ENCODE results near the gene NAMPT.

Gene NAMPT

DNA sequence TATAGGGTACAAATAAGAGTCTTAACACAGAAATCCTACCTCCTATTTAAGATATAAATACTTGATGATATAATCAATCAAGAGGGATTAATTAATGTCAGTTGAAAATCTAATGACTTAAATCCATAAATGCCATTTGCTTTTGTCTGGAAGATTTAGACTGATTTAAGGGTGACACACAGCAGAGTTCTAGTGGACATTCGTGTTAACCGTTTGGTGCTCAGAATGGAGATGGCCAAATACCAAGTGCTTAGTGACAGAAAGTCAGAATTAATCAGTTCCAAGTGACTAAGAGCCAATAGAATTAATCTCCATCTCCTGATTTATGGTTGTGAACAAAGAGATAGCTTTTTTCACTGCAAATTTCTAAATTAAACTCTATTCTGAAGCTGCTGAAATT is 36.2 kb downstream of the NAMPT start:
- Histone ChIP-seq H3K9me3 (peaks cover 40% of the 10 kb centered on the region), H3K4me3 (ENCODE audit: low read depth in 1 of 2, low read length in 1 of 2) (no peak overlapping the region), H3K27ac (peak overlapping the region; percentile 75), H3K27me3 (no peaks in the 10 kb centered on the region), H3K36me3 (peaks cover 70% of the 10 kb centered on the region), H3K4me1 (ENCODE audit: control insufficient read depth in 1 of 2, insufficient read depth in 1 of 2, low read depth in 1 of 2, low read length in 1 of 2) (peaks cover 4 to 28% of the 10 kb centered on the region in 2 experiments)
- TF ChIP-seq, protein P1, sequence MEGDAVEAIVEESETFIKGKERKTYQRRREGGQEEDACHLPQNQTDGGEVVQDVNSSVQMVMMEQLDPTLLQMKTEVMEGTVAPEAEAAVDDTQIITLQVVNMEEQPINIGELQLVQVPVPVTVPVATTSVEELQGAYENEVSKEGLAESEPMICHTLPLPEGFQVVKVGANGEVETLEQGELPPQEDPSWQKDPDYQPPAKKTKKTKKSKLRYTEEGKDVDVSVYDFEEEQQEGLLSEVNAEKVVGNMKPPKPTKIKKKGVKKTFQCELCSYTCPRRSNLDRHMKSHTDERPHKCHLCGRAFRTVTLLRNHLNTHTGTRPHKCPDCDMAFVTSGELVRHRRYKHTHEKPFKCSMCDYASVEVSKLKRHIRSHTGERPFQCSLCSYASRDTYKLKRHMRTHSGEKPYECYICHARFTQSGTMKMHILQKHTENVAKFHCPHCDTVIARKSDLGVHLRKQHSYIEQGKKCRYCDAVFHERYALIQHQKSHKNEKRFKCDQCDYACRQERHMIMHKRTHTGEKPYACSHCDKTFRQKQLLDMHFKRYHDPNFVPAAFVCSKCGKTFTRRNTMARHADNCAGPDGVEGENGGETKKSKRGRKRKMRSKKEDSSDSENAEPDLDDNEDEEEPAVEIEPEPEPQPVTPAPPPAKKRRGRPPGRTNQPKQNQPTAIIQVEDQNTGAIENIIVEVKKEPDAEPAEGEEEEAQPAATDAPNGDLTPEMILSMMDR (IDR thresholded peaks at IDR 0.05) = no peak

DNA sequence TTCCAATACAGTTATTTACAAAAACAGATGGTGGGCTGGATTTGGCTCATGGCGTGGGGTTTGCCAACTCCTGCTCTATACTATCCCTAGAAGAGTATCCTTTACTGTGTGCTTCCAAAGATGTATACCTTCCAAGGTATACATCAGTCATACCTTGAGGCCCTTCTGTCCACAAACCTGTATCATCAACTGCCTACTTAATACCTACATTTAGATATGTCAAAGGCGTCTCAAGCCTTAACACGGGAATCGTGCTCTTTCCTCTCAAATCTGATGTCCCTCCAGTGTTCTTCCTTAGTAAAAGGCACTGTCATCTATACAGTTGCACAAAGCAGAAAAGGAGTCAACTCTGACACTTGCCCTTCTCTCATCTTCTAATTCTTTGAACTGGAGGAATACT is 36.9 kb downstream of the NAMPT start:
- H3K36me3 ChIP-seq = peaks cover 62% of the 10 kb centered on the region
- no peaks in the 10 kb centered on the region for H3K27me3 ChIP-seq
- H3K27ac ChIP-seq = peak overlapping the region; percentile 75
- H3K9me3 ChIP-seq = peaks cover 33% of the 10 kb centered on the region
- TF ChIP-seq, protein P1 (IDR thresholded peaks at IDR 0.05) = no peak
- H3K4me1 ChIP-seq (ENCODE audit: control insufficient read depth in 1 of 2, insufficient read depth in 1 of 2, low read depth in 1 of 2, low read length in 1 of 2) = peaks cover 0 to 20% of the 10 kb centered on the region in 2 experiments
- H3K4me3 ChIP-seq (ENCODE audit: low read depth in 1 of 2, low read length in 1 of 2) = no peak overlapping the region

DNA sequence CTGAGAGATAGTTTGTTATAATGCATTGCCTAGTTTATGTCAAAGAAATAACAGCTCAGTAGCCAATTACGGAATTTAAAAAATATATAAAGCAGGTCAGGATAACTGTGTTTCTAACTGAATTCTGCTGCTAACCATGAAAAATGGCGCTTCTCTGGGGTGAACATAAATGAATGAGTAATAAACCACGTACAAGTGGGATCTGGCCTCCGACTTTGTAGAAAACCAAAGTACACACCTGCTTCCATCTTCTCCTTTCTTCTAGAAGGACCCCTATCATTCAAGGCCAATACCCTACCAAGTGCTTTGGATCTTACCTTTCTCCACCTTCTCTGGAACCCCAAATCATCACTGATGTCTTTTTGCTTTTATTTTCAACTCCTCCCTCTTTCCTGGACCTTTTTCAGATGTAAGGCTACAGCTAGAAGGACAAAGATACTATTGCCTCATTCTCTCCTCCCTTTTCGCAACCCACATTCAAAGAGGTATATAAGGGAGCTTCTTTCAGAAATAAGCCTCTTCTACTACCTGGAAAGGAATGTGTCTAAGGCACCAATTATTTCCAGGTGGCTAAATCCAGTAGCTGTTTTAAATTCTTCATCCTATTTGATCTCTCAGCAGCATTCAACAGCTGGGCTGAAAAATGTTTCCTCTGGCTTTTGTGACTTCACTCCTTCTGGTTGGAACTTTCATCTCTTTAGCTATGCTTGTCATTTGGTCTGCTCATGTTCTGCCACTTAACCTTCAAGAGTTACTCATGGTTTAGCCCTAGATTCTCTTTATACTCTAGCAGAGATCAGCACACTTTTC is 37.7 kb downstream of the NAMPT start:
- TF ChIP-seq, protein P1 (IDR thresholded peaks at IDR 0.05) = no peak
- Histone ChIP-seq H3K36me3 (peaks cover 55% of the 10 kb centered on the region), H3K4me1 (ENCODE audit: control insufficient read depth in 1 of 2, insufficient read depth in 1 of 2, low read depth in 1 of 2, low read length in 1 of 2) (peaks cover 0 to 13% of the 10 kb centered on the region in 2 experiments), H3K9me3 (peaks cover 26% of the 10 kb centered on the region), H3K4me3 (ENCODE audit: low read depth in 1 of 2, low read length in 1 of 2) (no peak overlapping the region), H3K27ac (peak overlapping the region; percentile 75), H3K27me3 (no peaks in the 10 kb centered on the region)

DNA sequence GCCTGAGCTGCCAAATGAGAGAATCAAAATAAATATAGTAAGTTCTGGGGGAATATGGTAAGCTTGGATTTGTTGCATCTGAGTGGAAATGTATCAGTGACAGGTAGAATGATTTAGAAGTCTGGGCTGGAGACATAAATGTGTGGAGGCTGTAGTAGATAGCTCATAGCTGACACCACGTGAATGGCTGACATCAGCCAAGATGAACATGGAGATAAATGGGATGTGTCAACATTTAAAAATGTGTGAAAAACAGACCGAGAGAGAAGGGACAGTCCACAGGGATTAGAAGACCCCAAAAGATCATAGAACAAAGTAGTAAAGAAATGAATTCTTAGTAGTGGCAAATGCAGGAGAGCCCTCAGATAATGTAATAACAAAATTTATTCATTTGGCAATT is 40.9 kb downstream of the NAMPT start:
- peak overlapping the region; percentile 20 for H3K27ac ChIP-seq
- H3K9me3 ChIP-seq = peaks cover 9% of the 10 kb centered on the region
- no peak overlapping the region for H3K4me3 ChIP-seq (ENCODE audit: low read depth in 1 of 2, low read length in 1 of 2)
- H3K4me1 ChIP-seq (ENCODE audit: control insufficient read depth in 1 of 2, insufficient read depth in 1 of 2, low read depth in 1 of 2, low read length in 1 of 2) = no peaks in the 10 kb centered on the region
- H3K36me3 ChIP-seq = peaks cover 23% of the 10 kb centered on the region
- no peaks in the 10 kb centered on the region for H3K27me3 ChIP-seq
- TF ChIP-seq, protein P1 (IDR thresholded peaks at IDR 0.05) = no peak

DNA sequence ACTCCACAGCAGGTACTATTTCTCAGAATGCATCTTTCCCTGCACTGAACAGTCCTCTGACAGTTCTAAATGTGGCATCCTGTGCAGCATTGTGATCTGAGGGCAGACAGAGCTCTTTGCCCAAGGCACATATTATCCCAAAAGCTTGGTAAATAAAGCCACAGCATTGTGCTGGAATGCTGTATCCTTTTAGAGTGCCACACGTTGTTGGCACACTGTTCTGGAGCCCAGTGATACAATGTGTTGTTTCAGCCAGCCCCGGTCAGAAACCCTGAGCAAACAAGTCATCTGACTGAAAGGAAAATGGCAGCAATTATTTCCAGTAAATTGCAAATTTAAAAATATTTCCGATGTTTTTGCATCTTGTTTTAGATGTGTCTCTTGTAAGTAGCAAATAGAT is 45.4 kb downstream of the NAMPT start:
- H3K27me3 ChIP-seq = no peaks in the 10 kb centered on the region
- H3K9me3 ChIP-seq = no peaks in the 10 kb centered on the region
- no peaks in the 10 kb centered on the region for H3K4me1 ChIP-seq (ENCODE audit: control insufficient read depth in 1 of 2, insufficient read depth in 1 of 2, low read depth in 1 of 2, low read length in 1 of 2)

More for the DNA sequence above, 45.4 kb downstream of the NAMPT start:
- TF ChIP-seq, protein P1 (IDR thresholded peaks at IDR 0.05) = no peak
- Histone ChIP-seq H3K36me3 (no peaks in the 10 kb centered on the region), H3K27ac (no peak overlapping the region), H3K4me3 (ENCODE audit: low read depth in 1 of 2, low read length in 1 of 2) (no peak overlapping the region)

Data from neutrophil (primary cell).